Body of pancreas (tissue), 4 donors: Measurements from ENCODE around the gene TAS2R38.

Source experiments
- POLR2A ChIP-seq, 3 donors: fragments of 450-650 bp; IDR thresholded peaks; one replicate each; pipeline ENCODE4 v1.6.1; 2016; ENCODE audit warnings: antibody characterized with exemption in 3 of 3, mild to moderate bottlenecking in 2 of 3
- TF ChIP-seq, protein P1 (sequence below), 7 experiments: fragments of 450-650 bp in 4 of 7; fragments of 200-600 bp in 3 of 7; sonication (generic) in 3 of 7; IDR thresholded peaks; one replicate each; pipeline ENCODE4 v1.5.1; 2016 to 2019; ENCODE audit warnings: antibody characterized with exemption in 7 of 7

DNA sequence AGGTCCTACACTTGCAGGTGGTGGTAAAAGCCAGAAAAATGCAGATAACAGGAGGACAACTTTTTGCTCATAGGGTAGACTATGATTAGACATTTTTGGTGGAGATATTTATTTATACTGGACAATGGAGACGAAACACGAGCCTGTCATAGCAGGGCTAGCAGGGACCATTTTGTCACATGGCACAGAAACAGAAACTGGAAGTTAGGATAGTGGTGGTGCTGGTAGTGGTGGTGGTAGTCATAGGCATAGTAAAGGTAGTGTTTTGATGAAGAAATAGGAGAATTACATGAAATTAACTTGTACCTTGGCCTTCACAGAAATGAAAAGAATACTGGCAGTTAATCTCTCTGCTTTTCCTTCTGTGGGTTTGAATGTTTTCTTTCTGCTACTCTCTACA, 13.3 kb upstream of the TAS2R38 start:
- TF ChIP-seq, protein P1, sequence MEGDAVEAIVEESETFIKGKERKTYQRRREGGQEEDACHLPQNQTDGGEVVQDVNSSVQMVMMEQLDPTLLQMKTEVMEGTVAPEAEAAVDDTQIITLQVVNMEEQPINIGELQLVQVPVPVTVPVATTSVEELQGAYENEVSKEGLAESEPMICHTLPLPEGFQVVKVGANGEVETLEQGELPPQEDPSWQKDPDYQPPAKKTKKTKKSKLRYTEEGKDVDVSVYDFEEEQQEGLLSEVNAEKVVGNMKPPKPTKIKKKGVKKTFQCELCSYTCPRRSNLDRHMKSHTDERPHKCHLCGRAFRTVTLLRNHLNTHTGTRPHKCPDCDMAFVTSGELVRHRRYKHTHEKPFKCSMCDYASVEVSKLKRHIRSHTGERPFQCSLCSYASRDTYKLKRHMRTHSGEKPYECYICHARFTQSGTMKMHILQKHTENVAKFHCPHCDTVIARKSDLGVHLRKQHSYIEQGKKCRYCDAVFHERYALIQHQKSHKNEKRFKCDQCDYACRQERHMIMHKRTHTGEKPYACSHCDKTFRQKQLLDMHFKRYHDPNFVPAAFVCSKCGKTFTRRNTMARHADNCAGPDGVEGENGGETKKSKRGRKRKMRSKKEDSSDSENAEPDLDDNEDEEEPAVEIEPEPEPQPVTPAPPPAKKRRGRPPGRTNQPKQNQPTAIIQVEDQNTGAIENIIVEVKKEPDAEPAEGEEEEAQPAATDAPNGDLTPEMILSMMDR (IDR thresholded peaks at IDR 0.05): no peak
- TF ChIP-seq POLR2A (IDR thresholded peaks at IDR 0.05): no peak
